M059J (cell line): ENCODE measurements around the gene CSRP1. TPM values are rescaled to one million over a fixed set of nuclear protein-coding genes. Genes with fewer than 3 reads are reported as not detected.
"Not testable (repeated sequence)": the region's sequence is repeated elsewhere in the genome, so short reads cannot be mapped to it uniquely, and the experiment has no call there.

Experiments used
- DNase-seq: peaks from one replicate; pipeline ENCODE4 v3.0.0-alpha.2; 2012; ENCODE audit warnings: low read depth
- total RNA-seq: library from RNA; depleted of rRNA; stranded (reverse); fragments of >200 nt; shearing (Covaris generic); gene quantifications from 2 replicates; pipeline ENCODE4 v1.2.3, GENCODE V29; 2014

CSRP1 gene
- total RNA-seq, 1 experiment from 2014 or later: 565 TPM

GRCh38 chr1:201497935-201498509 is 8.9 kb downstream of the CSRP1 start:
- no peak for DNase-seq

- no peak for DNase-seq
These were observed 10.6 kb downstream of the CSRP1 start for GRCh38 chr1:201496296-201496690.

- no peak for DNase-seq
These were observed 11.2 kb downstream of the CSRP1 start for GRCh38 chr1:201495551-201496295.

- DNase-seq: no peak
These were observed 12.9 kb downstream of the CSRP1 start for GRCh38 chr1:201493757-201494617.

GRCh38 chr1:201493026-201493656 is 13.8 kb downstream of the CSRP1 start:
- not testable (repeated sequence) for DNase-seq

- DNase-seq: no peak
These were observed 14.9 kb downstream of the CSRP1 start for GRCh38 chr1:201491896-201492511.

- peak; percentile 61 for DNase-seq
These were observed 16.2 kb downstream of the CSRP1 start for GRCh38 chr1:201490708-201491131.

GRCh38 chr1:201489643-201490261 is 17.2 kb downstream of the CSRP1 start:
- no peak for DNase-seq

- peak; percentile 98 for DNase-seq
These were observed 17.9 kb downstream of the CSRP1 start for GRCh38 chr1:201488830-201489589.

GRCh38 chr1:201487742-201488141 is 19.2 kb downstream of the CSRP1 start:
- no peak for DNase-seq

GRCh38 chr1:201486187-201486586 is 20.7 kb downstream of the CSRP1 start:
- DNase-seq: no peak

GRCh38 chr1:201485184-201485774 is 21.6 kb downstream of the CSRP1 start:
- DNase-seq: no peak

- no peak for DNase-seq
These were observed 23.5 kb downstream of the CSRP1 start for GRCh38 chr1:201483373-201483949.

GRCh38 chr1:201482755-201483154 is 24.2 kb downstream of the CSRP1 start:
- DNase-seq: no peak

- DNase-seq: peak; percentile 79
These were observed 25.0 kb downstream of the CSRP1 start for GRCh38 chr1:201481761-201482493.

- DNase-seq: no peak
These were observed 25.9 kb downstream of the CSRP1 start for GRCh38 chr1:201481004-201481380.

GRCh38 chr1:201480231-201481003 is 26.5 kb downstream of the CSRP1 start:
- no peak for DNase-seq

GRCh38 chr1:201479201-201479730 is 27.7 kb downstream of the CSRP1 start:
- DNase-seq: no peak
